ENCODE data around the gene COL27A1. TPM values are rescaled to one million over a fixed set of nuclear protein-coding genes. Genes with fewer than 3 reads are reported as not detected.
A peak's percentile ranks its signal among the peaks of the same experiment; 100 is the strongest.

The COL27A1 gene
- total RNA-seq, 1 experiment from 2014 or later: 12.0 TPM

GRCh38 chr9:114207034-114207810, 51.9 kb downstream of the COL27A1 start:
- no peaks in the 10 kb centered on the region for H4K20me1 ChIP-seq (ENCODE audit: insufficient read depth)
- DNase-seq (ENCODE audit: low read depth, low spot score): no peak

GRCh38 chr9:114207845-114208244, 52.5 kb downstream of the COL27A1 start:
- Histone ChIP-seq H2AFZ (ENCODE audit: low read depth, low read length, poor library complexity, severe bottlenecking) (no peak overlapping the region), H3K9ac (ENCODE audit: low read length) (no peak overlapping the region), H3K27me3 (ENCODE audit: insufficient read depth, low read length) (no peaks in the 10 kb centered on the region), H4K20me1 (ENCODE audit: insufficient read depth) (no peaks in the 10 kb centered on the region), H3K4me2 (ENCODE audit: low read length) (peak overlapping the region; percentile 17; the same call in 1 of the 2 replicates), H3K9me2 (ENCODE audit: insufficient read depth) (no peaks in the 10 kb centered on the region), H3K27ac (ENCODE audit: low read depth, low read length) (no peak overlapping the region), H3K36me3 (ENCODE audit: control insufficient read depth in 1 of 2, insufficient read depth in 2 of 2, low read length in 2 of 2) (no peaks in the 10 kb centered on the region), H3K79me2 (ENCODE audit: insufficient read depth, low read length) (no peaks in the 10 kb centered on the region), H3K4me3 (replicated peaks in 1 of 2; ENCODE audit: low read depth in 1 of 2, low read length in 2 of 2) (no peak overlapping the region), H3K4me1 (ENCODE audit: control insufficient read depth in 1 of 2, insufficient read depth in 2 of 2, low read length in 2 of 2) (peaks cover 0 to 10% of the 10 kb centered on the region in 2 experiments; a peak in 2 of 4 replicates), H3K9me3 (ENCODE audit: control insufficient read depth in 1 of 2, insufficient read depth in 1 of 2, low read depth in 1 of 2, low read length in 2 of 2) (no peaks in the 10 kb centered on the region)
- no TSS peak for BruUV-seq (replicated peaks)
- ChIA-PET RAD21 (ENCODE audit: low non-redundant PET in 1 of 2, low total read pairs in 2 of 2, uncharacterized antibody in 2 of 2, unreplicated experiment in 2 of 2) (no interaction called here), CTCF (no interaction called here), POLR2A (no interaction called here)
- intact Hi-C loops (cut with micrococcal nuclease): no loop called here
- ATAC-seq (no peak), DNase-seq (ENCODE audit: low read depth, low spot score) (no peak)
- TF ChIP-seq EZH2 (IDR thresholded peaks at IDR 0.05) (no peak), JUND (IDR thresholded peaks at IDR 0.05) (no peak), YY1 (IDR thresholded peaks at IDR 0.05; ENCODE audit: extremely low read depth, insufficient replicate concordance, low read depth, low read length) (no peak), SIN3A (IDR thresholded peaks at IDR 0.05; ENCODE audit: low read depth) (no peak), ZNF274 (IDR thresholded peaks at IDR 0.05; ENCODE audit: low read depth, low read length) (no peak), EZH2phosphoT487 (IDR thresholded peaks at IDR 0.05; ENCODE audit: borderline replicate concordance) (no peak), POLR2A (IDR thresholded peaks at IDR 0.05; ENCODE audit: borderline replicate concordance, extremely low read depth, insufficient read depth, insufficient read length) (no peak), ATF3 (IDR thresholded peaks at IDR 0.05) (no peak), REST (IDR thresholded peaks at IDR 0.05; ENCODE audit: low read depth) (no peak), EGR1 (IDR thresholded peaks at IDR 0.05; ENCODE audit: low read depth) (no peak)
- TF ChIP-seq, protein P1, sequence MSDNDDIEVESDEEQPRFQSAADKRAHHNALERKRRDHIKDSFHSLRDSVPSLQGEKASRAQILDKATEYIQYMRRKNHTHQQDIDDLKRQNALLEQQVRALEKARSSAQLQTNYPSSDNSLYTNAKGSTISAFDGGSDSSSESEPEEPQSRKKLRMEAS (IDR thresholded peaks at IDR 0.05): no peak

More at GRCh38 chr9:114207034-114207810, 51.9 kb downstream of the COL27A1 start:
- H3K4me1 ChIP-seq (ENCODE audit: control insufficient read depth in 1 of 2, insufficient read depth in 2 of 2, low read length in 2 of 2): peaks cover 0 to 10% of the 10 kb centered on the region in 2 experiments; a peak in 2 of 4 replicates
- no TSS peak for BruUV-seq (replicated peaks)
- peak overlapping the region; percentile 17; the same call in 1 of the 2 replicates for H3K4me2 ChIP-seq (ENCODE audit: low read length)
- H3K9me3 ChIP-seq (ENCODE audit: control insufficient read depth in 1 of 2, insufficient read depth in 1 of 2, low read depth in 1 of 2, low read length in 2 of 2): no peaks in the 10 kb centered on the region
- ATAC-seq: peak; percentile 74
- no peak overlapping the region for H3K4me3 ChIP-seq (replicated peaks in 1 of 2; ENCODE audit: low read depth in 1 of 2, low read length in 2 of 2)
- no peaks in the 10 kb centered on the region for H3K36me3 ChIP-seq (ENCODE audit: control insufficient read depth in 1 of 2, insufficient read depth in 2 of 2, low read length in 2 of 2)
- POLR2A ChIA-PET: no interaction called here
- H3K9ac ChIP-seq (ENCODE audit: low read length): no peak overlapping the region
- CTCF ChIA-PET: no interaction called here
- TF ChIP-seq, protein P2, sequence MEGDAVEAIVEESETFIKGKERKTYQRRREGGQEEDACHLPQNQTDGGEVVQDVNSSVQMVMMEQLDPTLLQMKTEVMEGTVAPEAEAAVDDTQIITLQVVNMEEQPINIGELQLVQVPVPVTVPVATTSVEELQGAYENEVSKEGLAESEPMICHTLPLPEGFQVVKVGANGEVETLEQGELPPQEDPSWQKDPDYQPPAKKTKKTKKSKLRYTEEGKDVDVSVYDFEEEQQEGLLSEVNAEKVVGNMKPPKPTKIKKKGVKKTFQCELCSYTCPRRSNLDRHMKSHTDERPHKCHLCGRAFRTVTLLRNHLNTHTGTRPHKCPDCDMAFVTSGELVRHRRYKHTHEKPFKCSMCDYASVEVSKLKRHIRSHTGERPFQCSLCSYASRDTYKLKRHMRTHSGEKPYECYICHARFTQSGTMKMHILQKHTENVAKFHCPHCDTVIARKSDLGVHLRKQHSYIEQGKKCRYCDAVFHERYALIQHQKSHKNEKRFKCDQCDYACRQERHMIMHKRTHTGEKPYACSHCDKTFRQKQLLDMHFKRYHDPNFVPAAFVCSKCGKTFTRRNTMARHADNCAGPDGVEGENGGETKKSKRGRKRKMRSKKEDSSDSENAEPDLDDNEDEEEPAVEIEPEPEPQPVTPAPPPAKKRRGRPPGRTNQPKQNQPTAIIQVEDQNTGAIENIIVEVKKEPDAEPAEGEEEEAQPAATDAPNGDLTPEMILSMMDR (IDR thresholded peaks at IDR 0.05 in 2 of 3, conservative IDR thresholded peaks at IDR 0.05 in 1 of 3; ENCODE audit: borderline replicate concordance in 1 of 3, insufficient read depth in 1 of 3, low read depth in 2 of 3, low read length in 2 of 3): no peak
- H3K9me2 ChIP-seq (ENCODE audit: insufficient read depth): no peaks in the 10 kb centered on the region
- H3K79me2 ChIP-seq (ENCODE audit: insufficient read depth, low read length): no peaks in the 10 kb centered on the region
- H2AFZ ChIP-seq (ENCODE audit: low read depth, low read length, poor library complexity, severe bottlenecking): no peak overlapping the region
- no peak overlapping the region for H3K27ac ChIP-seq (ENCODE audit: low read depth, low read length)
- no peaks in the 10 kb centered on the region for H3K27me3 ChIP-seq (ENCODE audit: insufficient read depth, low read length)
- intact Hi-C loops (cut with micrococcal nuclease): no loop called here
- RAD21 ChIA-PET (ENCODE audit: low non-redundant PET in 1 of 2, low total read pairs in 2 of 2, uncharacterized antibody in 2 of 2, unreplicated experiment in 2 of 2): no interaction called here

All from HCT116 (cell line).